ENCODE results near the gene CDC42EP4.
"Not testable (repeated sequence)": the region's sequence is repeated elsewhere in the genome, so short reads cannot be mapped to it uniquely, and the experiment has no call there.

CDC42EP4 gene

DNA sequence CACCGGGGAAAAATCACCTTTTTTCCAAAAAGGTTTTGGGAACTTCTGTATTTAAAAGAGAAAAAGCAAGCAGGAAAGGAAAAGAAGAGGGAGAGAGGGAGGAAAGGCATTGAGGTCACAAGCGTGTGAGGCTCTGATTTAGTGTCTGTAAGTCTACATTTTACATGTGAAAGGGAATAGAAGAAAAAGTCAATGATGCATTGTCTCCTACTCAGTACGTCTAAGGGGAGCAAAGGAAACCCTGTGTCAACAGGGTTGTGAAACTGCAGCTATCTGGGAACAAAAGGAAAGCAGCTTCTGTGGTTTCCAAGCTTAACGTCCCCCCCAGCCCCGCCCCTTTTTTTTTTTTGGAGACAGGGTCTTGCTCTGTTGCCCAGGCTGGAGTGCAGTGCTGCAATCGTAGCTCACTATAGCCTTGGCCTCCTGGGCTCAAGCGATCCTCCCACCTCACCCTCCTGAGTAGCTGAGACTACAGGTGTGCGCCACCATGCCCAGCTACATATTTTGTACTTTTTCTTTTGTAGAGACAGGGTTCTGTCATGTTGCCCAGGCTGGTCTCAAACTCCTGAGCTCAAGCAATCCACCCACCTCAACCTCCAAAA, 1.8 kb upstream of the CDC42EP4 start:
- TF ChIP-seq, protein P1, sequence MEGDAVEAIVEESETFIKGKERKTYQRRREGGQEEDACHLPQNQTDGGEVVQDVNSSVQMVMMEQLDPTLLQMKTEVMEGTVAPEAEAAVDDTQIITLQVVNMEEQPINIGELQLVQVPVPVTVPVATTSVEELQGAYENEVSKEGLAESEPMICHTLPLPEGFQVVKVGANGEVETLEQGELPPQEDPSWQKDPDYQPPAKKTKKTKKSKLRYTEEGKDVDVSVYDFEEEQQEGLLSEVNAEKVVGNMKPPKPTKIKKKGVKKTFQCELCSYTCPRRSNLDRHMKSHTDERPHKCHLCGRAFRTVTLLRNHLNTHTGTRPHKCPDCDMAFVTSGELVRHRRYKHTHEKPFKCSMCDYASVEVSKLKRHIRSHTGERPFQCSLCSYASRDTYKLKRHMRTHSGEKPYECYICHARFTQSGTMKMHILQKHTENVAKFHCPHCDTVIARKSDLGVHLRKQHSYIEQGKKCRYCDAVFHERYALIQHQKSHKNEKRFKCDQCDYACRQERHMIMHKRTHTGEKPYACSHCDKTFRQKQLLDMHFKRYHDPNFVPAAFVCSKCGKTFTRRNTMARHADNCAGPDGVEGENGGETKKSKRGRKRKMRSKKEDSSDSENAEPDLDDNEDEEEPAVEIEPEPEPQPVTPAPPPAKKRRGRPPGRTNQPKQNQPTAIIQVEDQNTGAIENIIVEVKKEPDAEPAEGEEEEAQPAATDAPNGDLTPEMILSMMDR (IDR thresholded peaks at IDR 0.05; ENCODE audit: low read depth, low read length, poor library complexity, severe bottlenecking) = no peak
- TF ChIP-seq EZH2phosphoT487 (IDR thresholded peaks at IDR 0.05; ENCODE audit: borderline replicate concordance, low read length) = no peak
- no peaks in the 10 kb centered on the region for H3F3A ChIP-seq (ENCODE audit: control insufficient read depth, insufficient read depth)
- H3K4me3 ChIP-seq (ENCODE audit: low read length) = no peak overlapping the region
- H3K9me2 ChIP-seq (replicated peaks; ENCODE audit: control insufficient read depth, low read length) = no peaks in the 10 kb centered on the region
- no peak overlapping the region for H3K4me2 ChIP-seq (ENCODE audit: low read length)
- peaks cover 21% of the 10 kb centered on the region for H3K4me1 ChIP-seq (ENCODE audit: control insufficient read depth, low read length)
- no peak overlapping the region for H3K27ac ChIP-seq (ENCODE audit: low read depth, low read length)
- H3K9me3 ChIP-seq (ENCODE audit: control insufficient read depth, insufficient read depth, low read length) = no peaks in the 10 kb centered on the region
- H3K36me3 ChIP-seq (ENCODE audit: control insufficient read depth, low read length) = no peaks in the 10 kb centered on the region
- peaks cover 49% of the 10 kb centered on the region for H3K27me3 ChIP-seq (ENCODE audit: control insufficient read depth, low read length)
- no peaks in the 10 kb centered on the region for H3K79me2 ChIP-seq (ENCODE audit: control insufficient read depth, low read length)
- H4K20me1 ChIP-seq (ENCODE audit: control insufficient read depth, insufficient read depth, low read depth, low read length) = no peaks in the 10 kb centered on the region

DNA sequence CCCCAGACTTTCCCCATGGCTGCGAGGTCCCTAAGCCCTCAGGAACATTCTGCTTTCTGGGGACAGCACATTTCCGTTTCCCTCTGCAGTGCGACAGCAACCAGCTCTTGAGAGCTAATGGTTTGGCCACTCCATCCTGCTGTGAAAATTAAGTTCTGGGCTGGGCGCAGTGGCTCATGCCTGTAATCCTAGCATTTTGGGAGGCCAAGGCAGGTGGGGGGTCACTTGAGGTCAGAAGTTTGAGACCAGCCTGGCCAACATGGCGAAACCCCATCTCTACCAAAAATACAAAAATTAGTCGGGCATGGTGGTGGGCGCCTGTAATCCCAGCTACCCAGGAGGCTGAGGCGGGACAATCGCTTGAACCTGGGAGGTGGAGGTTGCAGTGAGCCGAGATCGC, 1.1 kb upstream of the CDC42EP4 start:
- peaks cover 47% of the 10 kb centered on the region for H3K27me3 ChIP-seq (ENCODE audit: control insufficient read depth, low read length)
- H4K20me1 ChIP-seq (ENCODE audit: control insufficient read depth, insufficient read depth, low read depth, low read length); H3K4me2 ChIP-seq (ENCODE audit: low read length); H3K9me3 ChIP-seq (ENCODE audit: control insufficient read depth, insufficient read depth, low read length); H3F3A ChIP-seq (ENCODE audit: control insufficient read depth, insufficient read depth); H3K9me2 ChIP-seq (replicated peaks; ENCODE audit: control insufficient read depth, low read length); H3K36me3 ChIP-seq (ENCODE audit: control insufficient read depth, low read length); H3K27ac ChIP-seq (ENCODE audit: low read depth, low read length); H3K79me2 ChIP-seq (ENCODE audit: control insufficient read depth, low read length); H3K4me3 ChIP-seq (ENCODE audit: low read length): not testable (repeated sequence)
- peaks cover 21% of the 10 kb centered on the region for H3K4me1 ChIP-seq (ENCODE audit: control insufficient read depth, low read length)

DNA sequence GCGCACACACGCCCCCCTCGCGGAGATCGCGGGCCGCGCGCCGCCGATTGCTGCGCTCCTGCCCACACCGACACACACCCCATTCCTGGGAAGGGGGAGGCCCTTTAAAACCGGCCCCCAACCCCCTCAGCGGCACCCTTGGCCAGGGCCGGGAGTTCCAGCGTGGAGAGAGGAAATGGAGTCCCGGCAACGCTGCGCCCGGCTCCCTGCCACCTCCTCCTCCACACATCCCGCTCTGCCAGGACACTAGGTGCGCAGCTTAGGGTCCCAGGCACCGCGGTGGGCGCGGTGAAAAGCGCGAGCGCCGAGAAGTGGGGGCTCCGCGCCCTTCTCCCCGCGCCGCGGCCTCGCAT, 397 bp downstream of the CDC42EP4 start:
- peaks cover 41% of the 10 kb centered on the region for H3K27me3 ChIP-seq (ENCODE audit: control insufficient read depth, low read length)
- H3K36me3 ChIP-seq (ENCODE audit: control insufficient read depth, low read length) = no peaks in the 10 kb centered on the region
- H3K27ac ChIP-seq (ENCODE audit: low read depth, low read length) = no peak overlapping the region
- H4K20me1 ChIP-seq (ENCODE audit: control insufficient read depth, insufficient read depth, low read depth, low read length) = no peaks in the 10 kb centered on the region
- H3F3A ChIP-seq (ENCODE audit: control insufficient read depth, insufficient read depth) = no peaks in the 10 kb centered on the region
- H3K4me3 ChIP-seq (ENCODE audit: low read length) = peak overlapping the region; percentile 64
- TF ChIP-seq, protein P1 (IDR thresholded peaks at IDR 0.05; ENCODE audit: low read depth, low read length, poor library complexity, severe bottlenecking) = no peak
- peak; percentile 35; the same call in 1 of the 2 replicates for TF ChIP-seq EZH2phosphoT487 (IDR thresholded peaks at IDR 0.05; ENCODE audit: borderline replicate concordance, low read length)
- H3K4me1 ChIP-seq (ENCODE audit: control insufficient read depth, low read length) = peaks cover 19% of the 10 kb centered on the region
- H3K79me2 ChIP-seq (ENCODE audit: control insufficient read depth, low read length) = no peaks in the 10 kb centered on the region
- H3K9me3 ChIP-seq (ENCODE audit: control insufficient read depth, insufficient read depth, low read length) = no peaks in the 10 kb centered on the region
- peak overlapping the region; percentile 78 for H3K4me2 ChIP-seq (ENCODE audit: low read length)
- no peaks in the 10 kb centered on the region for H3K9me2 ChIP-seq (replicated peaks; ENCODE audit: control insufficient read depth, low read length)

DNA sequence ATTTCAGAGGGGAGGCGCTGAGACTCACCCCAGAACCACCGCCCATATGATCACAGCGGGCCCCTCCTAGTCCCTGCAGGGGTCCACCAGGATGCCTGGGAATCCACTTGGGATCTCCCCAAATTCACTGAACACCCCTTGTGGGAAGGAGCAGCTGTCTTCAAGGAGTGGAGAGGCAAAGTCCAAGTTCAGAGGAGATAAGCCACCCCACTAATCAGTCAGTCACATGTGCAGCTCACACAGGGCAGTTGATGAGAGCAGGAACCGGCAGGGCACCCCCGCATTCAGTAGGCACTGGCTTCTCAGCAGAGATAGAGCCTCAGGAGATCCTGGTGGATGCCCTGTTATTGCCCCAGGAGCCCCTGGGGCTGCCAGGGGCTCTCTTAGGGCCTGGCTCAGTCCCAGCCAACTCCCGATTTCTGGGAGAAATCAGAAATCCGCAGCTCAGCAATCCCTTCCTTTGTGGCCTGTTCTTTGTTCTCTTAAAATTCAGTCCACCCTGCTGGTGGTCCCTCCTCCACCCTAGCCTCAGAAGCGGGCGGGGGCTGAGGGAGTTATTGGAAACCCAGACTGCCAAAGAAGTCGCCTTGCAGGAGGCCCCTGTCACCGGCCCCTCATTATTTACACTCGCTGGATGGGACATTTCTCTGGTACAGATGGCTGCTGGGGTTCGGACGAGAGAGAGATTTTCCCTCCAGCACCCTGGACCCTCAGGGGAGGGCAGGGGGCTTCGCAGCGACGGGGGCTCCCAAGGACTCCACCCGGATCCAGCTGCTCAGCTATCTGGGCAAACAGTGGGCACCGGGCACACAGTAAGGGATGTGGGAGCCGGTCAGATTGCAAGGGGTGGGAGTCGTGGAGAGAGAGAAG, 1.8 kb downstream of the CDC42EP4 start:
- Histone ChIP-seq H3K9me2 (replicated peaks; ENCODE audit: control insufficient read depth, low read length) (no peaks in the 10 kb centered on the region), H3K27ac (ENCODE audit: low read depth, low read length) (no peak overlapping the region), H3K4me1 (ENCODE audit: control insufficient read depth, low read length) (peaks cover 19% of the 10 kb centered on the region), H3K36me3 (ENCODE audit: control insufficient read depth, low read length) (no peaks in the 10 kb centered on the region), H3F3A (ENCODE audit: control insufficient read depth, insufficient read depth) (no peaks in the 10 kb centered on the region), H3K9me3 (ENCODE audit: control insufficient read depth, insufficient read depth, low read length) (no peaks in the 10 kb centered on the region), H3K4me2 (ENCODE audit: low read length) (peak overlapping the region; percentile 78), H4K20me1 (ENCODE audit: control insufficient read depth, insufficient read depth, low read depth, low read length) (no peaks in the 10 kb centered on the region), H3K4me3 (ENCODE audit: low read length) (peak overlapping the region; percentile 64), H3K79me2 (ENCODE audit: control insufficient read depth, low read length) (no peaks in the 10 kb centered on the region), H3K27me3 (ENCODE audit: control insufficient read depth, low read length) (peaks cover 41% of the 10 kb centered on the region)
- peak; percentile 25; the same call in 1 of the 2 replicates for TF ChIP-seq EZH2phosphoT487 (IDR thresholded peaks at IDR 0.05; ENCODE audit: borderline replicate concordance, low read length)
- TF ChIP-seq, protein P1 (IDR thresholded peaks at IDR 0.05; ENCODE audit: low read depth, low read length, poor library complexity, severe bottlenecking) = no peak

DNA sequence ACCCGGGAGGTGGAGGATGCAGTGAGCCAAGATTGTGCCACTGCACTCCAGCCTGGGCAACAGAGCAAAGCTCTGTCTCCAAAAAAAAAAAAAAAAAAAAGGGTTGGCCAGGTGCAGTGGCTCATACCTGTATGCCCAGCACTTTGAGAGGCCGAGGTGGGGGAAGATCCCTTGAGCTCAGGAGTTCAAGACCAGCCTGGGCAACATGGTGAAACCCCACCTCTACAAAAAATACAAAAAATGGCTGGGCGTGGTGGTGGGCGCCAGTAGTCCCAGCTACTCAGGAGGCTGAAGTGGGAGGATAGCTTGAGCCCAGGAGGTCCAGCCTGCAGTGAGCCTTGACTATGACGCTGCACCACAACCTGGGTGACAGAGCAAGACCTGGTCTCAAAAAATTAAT, 2.8 kb downstream of the CDC42EP4 start:
- H3K79me2 ChIP-seq (ENCODE audit: control insufficient read depth, low read length); H3K4me2 ChIP-seq (ENCODE audit: low read length); H3K4me3 ChIP-seq (ENCODE audit: low read length); H4K20me1 ChIP-seq (ENCODE audit: control insufficient read depth, insufficient read depth, low read depth, low read length); H3F3A ChIP-seq (ENCODE audit: control insufficient read depth, insufficient read depth); H3K9me3 ChIP-seq (ENCODE audit: control insufficient read depth, insufficient read depth, low read length); H3K36me3 ChIP-seq (ENCODE audit: control insufficient read depth, low read length); H3K27ac ChIP-seq (ENCODE audit: low read depth, low read length); H3K9me2 ChIP-seq (replicated peaks; ENCODE audit: control insufficient read depth, low read length): not testable (repeated sequence)
- peaks cover 36% of the 10 kb centered on the region for H3K27me3 ChIP-seq (ENCODE audit: control insufficient read depth, low read length)
- peaks cover 19% of the 10 kb centered on the region for H3K4me1 ChIP-seq (ENCODE audit: control insufficient read depth, low read length)

Measured in DOHH2 (cell line).